Measurements from ENCODE around the gene MYO1H. TPM values are rescaled to one million over a fixed set of nuclear protein-coding genes. Genes with fewer than 3 reads are reported as not detected.
"Not testable (repeated sequence)": the region's sequence is repeated elsewhere in the genome, so short reads cannot be mapped to it uniquely, and the experiment has no call there.

Gene MYO1H
- total RNA-seq, 1 experiment from 2014 or later = not detected

GRCh38 chr12:109404841-109405240, 57.1 kb downstream of the MYO1H start:
- peaks cover 47% of the 10 kb centered on the region for H3K27me3 ChIP-seq (replicated peaks)
- H3K36me3 ChIP-seq; H3K27ac ChIP-seq; H3K9me3 ChIP-seq (replicated peaks); DNase-seq (ENCODE audit: low read depth in 1 of 2, low spot score in 2 of 2); H3K4me1 ChIP-seq (replicated peaks); H3K4me3 ChIP-seq: not testable (repeated sequence)

GRCh38 chr12:109406147-109406546, 58.4 kb downstream of the MYO1H start:
- not testable (repeated sequence) for H3K9me3 ChIP-seq (replicated peaks)

GRCh38 chr12:109418848-109419480, 71.3 kb downstream of the MYO1H start:
- no peaks in the 10 kb centered on the region for H3K4me1 ChIP-seq (replicated peaks)
- H3K9me3 ChIP-seq (replicated peaks) = no peaks in the 10 kb centered on the region
- H3K27me3 ChIP-seq (replicated peaks) = no peaks in the 10 kb centered on the region; the same call in 1 of the 2 replicates
- no peak overlapping the region for H3K27ac ChIP-seq
- DNase-seq (ENCODE audit: low read depth in 1 of 2, low spot score in 2 of 2) = no peak
- H3K36me3 ChIP-seq = no peaks in the 10 kb centered on the region
- H3K4me3 ChIP-seq = no peak overlapping the region

More at GRCh38 chr12:109406147-109406546, 58.4 kb downstream of the MYO1H start:
- H3K36me3 ChIP-seq; H3K4me3 ChIP-seq; H3K4me1 ChIP-seq (replicated peaks); DNase-seq (ENCODE audit: low read depth in 1 of 2, low spot score in 2 of 2); H3K27ac ChIP-seq: not testable (repeated sequence)
- H3K27me3 ChIP-seq (replicated peaks) = peaks cover 37% of the 10 kb centered on the region

GRCh38 chr12:109421355-109422087, 73.8 kb downstream of the MYO1H start:
- no peak overlapping the region for H3K4me3 ChIP-seq
- H3K36me3 ChIP-seq = no peaks in the 10 kb centered on the region
- H3K27ac ChIP-seq = no peak overlapping the region
- no peaks in the 10 kb centered on the region for H3K4me1 ChIP-seq (replicated peaks)
- no peaks in the 10 kb centered on the region for H3K9me3 ChIP-seq (replicated peaks)
- H3K27me3 ChIP-seq (replicated peaks) = no peaks in the 10 kb centered on the region; the same call in 1 of the 2 replicates
- no peak for DNase-seq (ENCODE audit: low read depth in 1 of 2, low spot score in 2 of 2)

- Histone ChIP-seq H3K27ac (no peak overlapping the region), H3K9me3 (replicated peaks) (no peaks in the 10 kb centered on the region), H3K4me3 (no peak overlapping the region), H3K27me3 (replicated peaks) (no peaks in the 10 kb centered on the region; the same call in 1 of the 2 replicates), H3K36me3 (no peaks in the 10 kb centered on the region), H3K4me1 (replicated peaks) (no peaks in the 10 kb centered on the region)
- DNase-seq (ENCODE audit: low read depth in 1 of 2, low spot score in 2 of 2) = no peak
These were observed 74.6 kb downstream of the MYO1H start for GRCh38 chr12:109422251-109422650.

- Histone ChIP-seq H3K9me3 (replicated peaks) (no peaks in the 10 kb centered on the region), H3K4me1 (replicated peaks) (no peaks in the 10 kb centered on the region), H3K36me3 (no peaks in the 10 kb centered on the region), H3K27ac (no peak overlapping the region), H3K27me3 (replicated peaks) (no peaks in the 10 kb centered on the region; the same call in 1 of the 2 replicates), H3K4me3 (no peak overlapping the region)
- no peak for DNase-seq (ENCODE audit: low read depth in 1 of 2, low spot score in 2 of 2)
These were observed 75.7 kb downstream of the MYO1H start for GRCh38 chr12:109423392-109423791.

- Histone ChIP-seq H3K4me1 (replicated peaks) (no peaks in the 10 kb centered on the region), H3K9me3 (replicated peaks) (no peaks in the 10 kb centered on the region), H3K36me3 (no peaks in the 10 kb centered on the region), H3K27me3 (replicated peaks) (no peaks in the 10 kb centered on the region; the same call in 1 of the 2 replicates), H3K4me3 (no peak overlapping the region), H3K27ac (no peak overlapping the region)
- DNase-seq (ENCODE audit: low read depth in 1 of 2, low spot score in 2 of 2) = peak; percentile 48 to 76
These were observed 80.4 kb downstream of the MYO1H start for GRCh38 chr12:109428037-109428629.

- not testable (repeated sequence) for H3K4me1 ChIP-seq (replicated peaks); H3K4me3 ChIP-seq; H3K27me3 ChIP-seq (replicated peaks); H3K27ac ChIP-seq; H3K36me3 ChIP-seq; H3K9me3 ChIP-seq (replicated peaks); DNase-seq (ENCODE audit: low read depth in 1 of 2, low spot score in 2 of 2)
These were observed 81.1 kb downstream of the MYO1H start for GRCh38 chr12:109428804-109429203.

- Histone ChIP-seq H3K27me3 (replicated peaks) (no peaks in the 10 kb centered on the region), H3K9me3 (replicated peaks) (no peaks in the 10 kb centered on the region), H3K4me1 (replicated peaks) (no peaks in the 10 kb centered on the region), H3K27ac (no peak overlapping the region), H3K4me3 (no peak overlapping the region), H3K36me3 (no peaks in the 10 kb centered on the region)
- DNase-seq (ENCODE audit: low read depth in 1 of 2, low spot score in 2 of 2) = no peak
These were observed 82.5 kb downstream of the MYO1H start for GRCh38 chr12:109430244-109430643.

- H3K4me3 ChIP-seq = no peak overlapping the region
- no peaks in the 10 kb centered on the region for H3K4me1 ChIP-seq (replicated peaks)
- H3K36me3 ChIP-seq = no peaks in the 10 kb centered on the region
- H3K9me3 ChIP-seq (replicated peaks) = no peaks in the 10 kb centered on the region
- no peak overlapping the region for H3K27ac ChIP-seq
- no peaks in the 10 kb centered on the region for H3K27me3 ChIP-seq (replicated peaks)
- no peak for DNase-seq (ENCODE audit: low read depth in 1 of 2, low spot score in 2 of 2)
These were observed 84.7 kb downstream of the MYO1H start for GRCh38 chr12:109432431-109432830.

- H3K4me1 ChIP-seq (replicated peaks) = no peaks in the 10 kb centered on the region
- no peak overlapping the region for H3K4me3 ChIP-seq
- no peak overlapping the region for H3K27ac ChIP-seq
- no peaks in the 10 kb centered on the region for H3K36me3 ChIP-seq
- DNase-seq (ENCODE audit: low read depth in 1 of 2, low spot score in 2 of 2) = peak; percentile 38 to 82
- no peaks in the 10 kb centered on the region for H3K9me3 ChIP-seq (replicated peaks)
- no peaks in the 10 kb centered on the region for H3K27me3 ChIP-seq (replicated peaks)
These were observed 85.2 kb downstream of the MYO1H start for GRCh38 chr12:109432842-109433304.

- H3K4me3 ChIP-seq = no peak overlapping the region
- no peaks in the 10 kb centered on the region for H3K27me3 ChIP-seq (replicated peaks)
- H3K36me3 ChIP-seq = no peaks in the 10 kb centered on the region
- no peak for DNase-seq (ENCODE audit: low read depth in 1 of 2, low spot score in 2 of 2)
- H3K9me3 ChIP-seq (replicated peaks) = no peaks in the 10 kb centered on the region
- H3K27ac ChIP-seq = no peak overlapping the region
- no peaks in the 10 kb centered on the region for H3K4me1 ChIP-seq (replicated peaks)
These were observed 85.9 kb downstream of the MYO1H start for GRCh38 chr12:109433618-109434017.

GRCh38 chr12:109434582-109434981, 86.9 kb downstream of the MYO1H start:
- Histone ChIP-seq H3K27ac (no peak overlapping the region), H3K9me3 (replicated peaks) (no peaks in the 10 kb centered on the region), H3K36me3 (no peaks in the 10 kb centered on the region), H3K4me3 (no peak overlapping the region), H3K4me1 (replicated peaks) (no peaks in the 10 kb centered on the region), H3K27me3 (replicated peaks) (no peaks in the 10 kb centered on the region)
- no peak for DNase-seq (ENCODE audit: low read depth in 1 of 2, low spot score in 2 of 2)

Data from SJSA1 (cell line).